ENCODE measurements around the gene GPR132. TPM values are rescaled to one million over a fixed set of nuclear protein-coding genes. Genes with fewer than 3 reads are reported as not detected.
A peak's percentile ranks its signal among the peaks of the same experiment; 100 is the strongest.

The GPR132 gene
- total RNA-seq, 1 experiment from 2014 or later, result not detected

GRCh38 chr14:105107781-105108515 lies 42.7 kb upstream of the GPR132 start:
- Histone ChIP-seq H2AFZ (no peak overlapping the region), H4K20me1 (ENCODE audit: insufficient read depth) (no peaks in the 10 kb centered on the region), H3K4me3 (no peak overlapping the region), H3K4me2 (peak overlapping the region; percentile 7; the same call in 1 of the 2 replicates), H3K9me2 (ENCODE audit: insufficient read depth) (no peaks in the 10 kb centered on the region), H3F3A (ENCODE audit: insufficient read depth, low read depth) (no peaks in the 10 kb centered on the region), H3K27ac (no peak overlapping the region), H3K79me2 (ENCODE audit: low read depth) (no peaks in the 10 kb centered on the region), H3K27me3 (ENCODE audit: insufficient read depth, low read depth) (no peaks in the 10 kb centered on the region), H3K9me3 (ENCODE audit: insufficient read depth, low read depth) (no peaks in the 10 kb centered on the region), H3K36me3 (ENCODE audit: low read depth) (no peaks in the 10 kb centered on the region), H3K4me1 (replicated peaks; ENCODE audit: insufficient read depth) (peaks cover 6% of the 10 kb centered on the region)
- ChIA-PET CTCF (no interaction called here), POLR2A (ENCODE audit: unreplicated experiment) (interaction anchor here (0.6 kb wide), 1 partner anchor 21 kb away, joined by 3 read pairs; no protein-coding TSS in a partner anchor)
- intact Hi-C loops (cut with micrococcal nuclease; ENCODE audit: unreplicated experiment), result no loop called here
- BruUV-seq (replicated peaks), result no TSS peak
- TF ChIP-seq EZH2 (IDR thresholded peaks at IDR 0.05; ENCODE audit: low read depth) (no peak), CTCF (conservative IDR thresholded peaks at IDR 0.05) (no peak)
- DNase-seq, result no peak

GRCh38 chr14:105107351-105107750 lies 42.1 kb upstream of the GPR132 start:
- Histone ChIP-seq H3K9me2 (ENCODE audit: insufficient read depth) (no peaks in the 10 kb centered on the region), H3K27me3 (ENCODE audit: insufficient read depth, low read depth) (no peaks in the 10 kb centered on the region), H3K36me3 (ENCODE audit: low read depth) (no peaks in the 10 kb centered on the region), H3K4me3 (no peak overlapping the region), H4K20me1 (ENCODE audit: insufficient read depth) (no peaks in the 10 kb centered on the region), H3K27ac (no peak overlapping the region), H3K4me1 (replicated peaks; ENCODE audit: insufficient read depth) (peaks cover 12% of the 10 kb centered on the region), H3F3A (ENCODE audit: insufficient read depth, low read depth) (no peaks in the 10 kb centered on the region), H3K9me3 (ENCODE audit: insufficient read depth, low read depth) (no peaks in the 10 kb centered on the region), H3K4me2 (no peak overlapping the region), H2AFZ (no peak overlapping the region), H3K79me2 (ENCODE audit: low read depth) (no peaks in the 10 kb centered on the region)
- no TSS peak for BruUV-seq (replicated peaks)
- CTCF ChIA-PET, result no interaction called here
- POLR2A ChIA-PET (ENCODE audit: unreplicated experiment), result no interaction called here
- intact Hi-C loops (cut with micrococcal nuclease; ENCODE audit: unreplicated experiment), result no loop called here
- TF ChIP-seq CTCF (conservative IDR thresholded peaks at IDR 0.05) (no peak), EZH2 (IDR thresholded peaks at IDR 0.05; ENCODE audit: low read depth) (no peak)
- no peak for DNase-seq

GRCh38 chr14:105105158-105105557 lies 39.9 kb upstream of the GPR132 start:
- TF ChIP-seq EZH2 (IDR thresholded peaks at IDR 0.05; ENCODE audit: low read depth) (no peak), CTCF (conservative IDR thresholded peaks at IDR 0.05) (no peak)
- H3K79me2 ChIP-seq (ENCODE audit: low read depth), result no peaks in the 10 kb centered on the region
- intact Hi-C loops (cut with micrococcal nuclease; ENCODE audit: unreplicated experiment), result no loop called here
- POLR2A ChIA-PET (ENCODE audit: unreplicated experiment), result no interaction called here
- H3K9me3 ChIP-seq (ENCODE audit: insufficient read depth, low read depth), result no peaks in the 10 kb centered on the region
- no peak overlapping the region for H3K27ac ChIP-seq
- H4K20me1 ChIP-seq (ENCODE audit: insufficient read depth), result no peaks in the 10 kb centered on the region
- H3K36me3 ChIP-seq (ENCODE audit: low read depth), result no peaks in the 10 kb centered on the region
- no peaks in the 10 kb centered on the region for H3K27me3 ChIP-seq (ENCODE audit: insufficient read depth, low read depth)
- H3K9me2 ChIP-seq (ENCODE audit: insufficient read depth), result no peaks in the 10 kb centered on the region
- CTCF ChIA-PET, result no interaction called here
- H3K4me2 ChIP-seq, result no peak overlapping the region
- no peak overlapping the region for H2AFZ ChIP-seq
- DNase-seq, result no peak
- BruUV-seq (replicated peaks), result no TSS peak
- no peak overlapping the region for H3K4me3 ChIP-seq
- peaks cover 4% of the 10 kb centered on the region; the same call in 1 of the 2 replicates for H3F3A ChIP-seq (ENCODE audit: insufficient read depth, low read depth)
- H3K4me1 ChIP-seq (replicated peaks; ENCODE audit: insufficient read depth), result peaks cover 17% of the 10 kb centered on the region

All from PC-9 (cell line).